Right atrium auricular region (tissue), 2 donors: ENCODE data around the gene STARD9. TPM values are rescaled to one million over a fixed set of nuclear protein-coding genes. Genes with fewer than 3 reads are reported as not detected.
"Not testable (repeated sequence)": the region's sequence is repeated elsewhere in the genome, so short reads cannot be mapped to it uniquely, and the experiment has no call there.

Source experiments
- DNase-seq: peaks from one replicate; pipeline ENCODE4 v3.0.0-alpha.2; 2019; ENCODE audit warnings: low spot score
- H3K27ac ChIP-seq, 2 donors: fragments of 200-600 bp; sonication (generic); 1 replicate in 1 of 2; 2 replicates in 1 of 2; pipeline ENCODE4 v1.5.1; 2016 to 2019
- H3K27me3 ChIP-seq, 2 donors: fragments of 200-600 bp; sonication (generic); one replicate each; pipeline versions ENCODE4 v1.5.1 to v1.6.0; 2017 to 2019
- H3K36me3 ChIP-seq: fragments of 200-600 bp; sonication (generic); one replicate; pipeline ENCODE4 v1.5.1; 2016
- H3K4me1 ChIP-seq, 2 donors: fragments of 200-600 bp; sonication (generic); one replicate each; pipeline versions ENCODE4 v1.5.1 to v1.6.0; 2017 to 2019
- H3K4me3 ChIP-seq, 2 donors: fragments of 200-600 bp; sonication (generic); 1 replicate in 1 of 2; 2 replicates in 1 of 2; pipeline ENCODE4 v1.5.1; 2017 to 2019; ENCODE audit warnings: mild to moderate bottlenecking in 1 of 2, moderate library complexity in 1 of 2
- H3K9me3 ChIP-seq, 2 donors: fragments of 200-600 bp; sonication (generic); one replicate each; pipeline ENCODE4 v1.5.1; 2019
- CTCF ChIP-seq, 2 donors: fragments of 200-600 bp; sonication (generic); IDR thresholded peaks; one replicate each; pipeline ENCODE4 v1.5.1; 2019; ENCODE audit warnings: antibody characterized with exemption in 2 of 2
- total RNA-seq, 2 donors: library from RNA; depleted of rRNA; stranded (reverse); fragments of >200 nt; gene quantifications; one replicate each; pipeline ENCODE4 v1.1.0, GENCODE V29; 2016

Gene STARD9
- total RNA-seq, 2 donors from 2014 or later = 8.3 to 8.8 TPM

- Histone ChIP-seq H3K9me3 (no peaks in the 10 kb centered on the region), H3K4me3 (no peak overlapping the region), H3K4me1 (no peaks in the 10 kb centered on the region), H3K27ac (no peak overlapping the region), H3K36me3 (peaks cover 7% of the 10 kb centered on the region), H3K27me3 (no peaks in the 10 kb centered on the region)
- TF ChIP-seq CTCF (IDR thresholded peaks at IDR 0.05) = no peak
- DNase-seq = no peak
Observed at GRCh38 chr15:42744195-42744594, 168.8 kb downstream of the STARD9 start.

GRCh38 chr15:42749266-42749665, 173.9 kb downstream of the STARD9 start:
- no peak for TF ChIP-seq CTCF (IDR thresholded peaks at IDR 0.05)
- peaks cover 0 to 4% of the 10 kb centered on the region in 2 donors for H3K9me3 ChIP-seq
- H3K4me3 ChIP-seq = no peak overlapping the region
- peaks cover 27% of the 10 kb centered on the region for H3K36me3 ChIP-seq
- H3K27ac ChIP-seq = no peak overlapping the region
- H3K27me3 ChIP-seq = no peaks in the 10 kb centered on the region
- no peak for DNase-seq
- no peaks in the 10 kb centered on the region for H3K4me1 ChIP-seq

GRCh38 chr15:42750306-42750705, 174.9 kb downstream of the STARD9 start:
- Histone ChIP-seq H3K9me3 (peaks cover 0 to 4% of the 10 kb centered on the region in 2 donors), H3K36me3 (peaks cover 26% of the 10 kb centered on the region), H3K27me3 (no peaks in the 10 kb centered on the region), H3K27ac (no peak overlapping the region), H3K4me1 (no peaks in the 10 kb centered on the region), H3K4me3 (no peak overlapping the region)
- no peak for DNase-seq
- no peak for TF ChIP-seq CTCF (IDR thresholded peaks at IDR 0.05)

- no peak for DNase-seq
- no peak for TF ChIP-seq CTCF (IDR thresholded peaks at IDR 0.05)
- Histone ChIP-seq H3K36me3 (peaks cover 4% of the 10 kb centered on the region), H3K27me3 (no peaks in the 10 kb centered on the region), H3K9me3 (peaks cover 0 to 21% of the 10 kb centered on the region in 2 donors), H3K27ac (no peak overlapping the region), H3K4me3 (no peak overlapping the region), H3K4me1 (no peaks in the 10 kb centered on the region)
Observed at GRCh38 chr15:42759093-42759492, 183.7 kb downstream of the STARD9 start.

- DNase-seq = no peak
- Histone ChIP-seq H3K36me3 (peaks cover 4% of the 10 kb centered on the region), H3K9me3 (peaks cover 0 to 26% of the 10 kb centered on the region in 2 donors), H3K4me3 (no peak overlapping the region), H3K27me3 (no peaks in the 10 kb centered on the region), H3K4me1 (no peaks in the 10 kb centered on the region), H3K27ac (no peak overlapping the region)
- TF ChIP-seq CTCF (IDR thresholded peaks at IDR 0.05) = no peak
Observed at GRCh38 chr15:42760759-42761158, 185.4 kb downstream of the STARD9 start.

- not testable (repeated sequence) for H3K4me1 ChIP-seq, H3K4me3 ChIP-seq, H3K27me3 ChIP-seq, DNase-seq, H3K27ac ChIP-seq, H3K36me3 ChIP-seq
- H3K9me3 ChIP-seq = peaks cover 0 to 32% of the 10 kb centered on the region in 2 donors
Observed at GRCh38 chr15:42761813-42762212, 186.4 kb downstream of the STARD9 start.

- H3K27ac ChIP-seq, H3K36me3 ChIP-seq, H3K27me3 ChIP-seq, H3K4me3 ChIP-seq, DNase-seq, H3K4me1 ChIP-seq: not testable (repeated sequence)
- peaks cover 0 to 32% of the 10 kb centered on the region in 2 donors for H3K9me3 ChIP-seq
Observed at GRCh38 chr15:42764154-42764731, 188.8 kb downstream of the STARD9 start.

GRCh38 chr15:42766109-42766508, 190.7 kb downstream of the STARD9 start:
- peaks cover 0 to 18% of the 10 kb centered on the region in 2 donors for H3K9me3 ChIP-seq

More at GRCh38 chr15:42766109-42766508, 190.7 kb downstream of the STARD9 start:
- not testable (repeated sequence) for H3K27ac ChIP-seq, H3K36me3 ChIP-seq, DNase-seq, H3K4me1 ChIP-seq, H3K4me3 ChIP-seq, H3K27me3 ChIP-seq
